HEK293 (cell line): Measurements from ENCODE around the gene CCDC40.

Source experiments
- CTCF ChIA-PET: fragments of 350-600 bp; formaldehyde crosslinking; extraction: SDS; loops from one replicate; lab custom pipeline; 2021; ENCODE audit warnings: antibody characterized with exemption; lab: Yijun Ruan, JAX
- POLR2A ChIA-PET: fragments of 300-600 bp; formaldehyde crosslinking; extraction: SDS; loops from one replicate; lab custom pipeline; 2020; ENCODE audit warnings: antibody characterized with exemption, inconsistent platforms; lab: Yijun Ruan, JAX
- H3K27ac ChIP-seq: fragments of 200-500 bp; sonication (Bioruptor generic); 2 replicates; pipeline ENCODE4 v1.5.1; 2014; ENCODE audit warnings: low read depth, low read length, control low read depth, inconsistent platforms; ENCODE audit errors: extremely low read depth
- H3K36me3 ChIP-seq, 2 experiments: fragments of 200-500 bp in 1 of 2; sonication (Bioruptor generic) in 1 of 2; 1 replicate in 1 of 2; 2 replicates in 1 of 2; pipeline ENCODE4 v1.5.1; 2014 to 2017; ENCODE audit warnings: inconsistent platforms in 2 of 2, low read length in 2 of 2; ENCODE audit not compliant: control insufficient read depth in 2 of 2, insufficient read depth in 1 of 2
- H3K4me1 ChIP-seq: fragments of 200-500 bp; sonication (Bioruptor generic); 2 replicates; pipeline ENCODE4 v1.5.1; 2014; ENCODE audit warnings: mild to moderate bottlenecking, low read length, inconsistent platforms; ENCODE audit not compliant: control insufficient read depth, insufficient read depth
- H3K4me3 ChIP-seq: 2 replicates; pipeline ENCODE4 v1.5.1; 2011; ENCODE audit warnings: low read depth, mild to moderate bottlenecking, control low read depth, low read length, moderate library complexity
- H3K9me3 ChIP-seq: fragments of 200-500 bp; sonication (Bioruptor generic); 2 replicates; pipeline ENCODE4 v1.5.1; 2014; ENCODE audit warnings: low read depth, low read length, inconsistent platforms; ENCODE audit not compliant: control insufficient read depth, insufficient read depth
- FEZF1 ChIP-seq: fragments of 450-650 bp; formaldehyde crosslinking; IDR thresholded peaks from 2 replicates; pipeline ENCODE4 v1.5.1; 2016; ENCODE audit warnings: missing biosample characterization, missing genetic modification characterization
- KLF9 ChIP-seq: fragments of 450-650 bp; formaldehyde crosslinking; IDR thresholded peaks from 2 replicates; pipeline ENCODE4 v1.5.1; 2016; ENCODE audit warnings: missing biosample characterization, missing genetic modification characterization, low read depth
- WT1 ChIP-seq: fragments of 450-650 bp; formaldehyde crosslinking; IDR thresholded peaks from 2 replicates; pipeline ENCODE4 v1.5.1; 2016; ENCODE audit warnings: missing biosample characterization, missing genetic modification characterization
- ZBTB21 ChIP-seq: fragments of 450-650 bp; formaldehyde crosslinking; IDR thresholded peaks from 2 replicates; pipeline ENCODE4 v1.5.1; 2017; ENCODE audit warnings: missing biosample characterization, missing genetic modification characterization
- ZNF175 ChIP-seq: fragments of 450-650 bp; formaldehyde crosslinking; IDR thresholded peaks from 2 replicates; pipeline ENCODE4 v1.5.1; 2016; ENCODE audit warnings: missing biosample characterization, missing genetic modification characterization
- ZNF184 ChIP-seq: fragments of 450-650 bp; IDR thresholded peaks from 2 replicates; pipeline ENCODE4 v1.5.1; 2018; ENCODE audit warnings: missing biosample characterization, mild to moderate bottlenecking, missing genetic modification characterization
- ZNF24 ChIP-seq: fragments of 450-650 bp; formaldehyde crosslinking; IDR thresholded peaks from 2 replicates; pipeline ENCODE4 v1.5.1; 2016; ENCODE audit warnings: missing biosample characterization, missing genetic modification characterization
- ZNF48 ChIP-seq: fragments of 450-650 bp; formaldehyde crosslinking; IDR thresholded peaks from 2 replicates; pipeline ENCODE4 v1.5.1; 2016; ENCODE audit warnings: missing biosample characterization, missing genetic modification characterization
- ZNF544 ChIP-seq: fragments of 450-650 bp; formaldehyde crosslinking; IDR thresholded peaks from 2 replicates; pipeline ENCODE4 v1.5.0; 2017; ENCODE audit warnings: missing biosample characterization, missing genetic modification characterization
- ZNF596 ChIP-seq: fragments of 450-650 bp; IDR thresholded peaks from 2 replicates; pipeline ENCODE4 v1.5.0; 2018; ENCODE audit warnings: missing biosample characterization, mild to moderate bottlenecking, missing genetic modification characterization, moderate library complexity
- ZNF610 ChIP-seq: fragments of 450-650 bp; formaldehyde crosslinking; IDR thresholded peaks from 2 replicates; pipeline ENCODE4 v1.5.1; 2016; ENCODE audit warnings: missing biosample characterization, missing genetic modification characterization, borderline replicate concordance
- ZNF660 ChIP-seq: fragments of 450-650 bp; IDR thresholded peaks from 2 replicates; pipeline ENCODE4 v1.5.1; 2018; ENCODE audit warnings: missing biosample characterization, mild to moderate bottlenecking, missing genetic modification characterization
- ZNF670 ChIP-seq: fragments of 450-650 bp; formaldehyde crosslinking; IDR thresholded peaks from 2 replicates; pipeline ENCODE4 v1.5.1; 2016; ENCODE audit warnings: missing biosample characterization, missing genetic modification characterization, low read depth
- TF ChIP-seq, protein P1 (sequence below): fragments of 450-650 bp; formaldehyde crosslinking; conservative IDR thresholded peaks from 2 replicates; pipeline ENCODE4 v1.5.1; 2016; ENCODE audit warnings: low read depth, missing biosample characterization, missing genetic modification characterization
- TF ChIP-seq, protein P2 (sequence below): fragments of 450-650 bp; formaldehyde crosslinking; IDR thresholded peaks from 2 replicates; pipeline ENCODE4 v1.5.1; 2016; ENCODE audit warnings: missing biosample characterization, missing genetic modification characterization
- TF ChIP-seq, protein P3 (sequence below): fragments of 450-650 bp; formaldehyde crosslinking; IDR thresholded peaks from 2 replicates; pipeline ENCODE4 v1.5.1; 2016; ENCODE audit warnings: missing biosample characterization, missing genetic modification characterization
- TF ChIP-seq, protein P4 (sequence below): fragments of 450-650 bp; formaldehyde crosslinking; IDR thresholded peaks from 2 replicates; pipeline ENCODE4 v1.5.1; 2016; ENCODE audit warnings: missing biosample characterization, missing genetic modification characterization
- TF ChIP-seq, protein P5 (sequence below): fragments of 450-650 bp; formaldehyde crosslinking; IDR thresholded peaks from 2 replicates; pipeline ENCODE4 v1.5.1; 2016; ENCODE audit warnings: missing biosample characterization, missing genetic modification characterization

Gene CCDC40

DNA sequence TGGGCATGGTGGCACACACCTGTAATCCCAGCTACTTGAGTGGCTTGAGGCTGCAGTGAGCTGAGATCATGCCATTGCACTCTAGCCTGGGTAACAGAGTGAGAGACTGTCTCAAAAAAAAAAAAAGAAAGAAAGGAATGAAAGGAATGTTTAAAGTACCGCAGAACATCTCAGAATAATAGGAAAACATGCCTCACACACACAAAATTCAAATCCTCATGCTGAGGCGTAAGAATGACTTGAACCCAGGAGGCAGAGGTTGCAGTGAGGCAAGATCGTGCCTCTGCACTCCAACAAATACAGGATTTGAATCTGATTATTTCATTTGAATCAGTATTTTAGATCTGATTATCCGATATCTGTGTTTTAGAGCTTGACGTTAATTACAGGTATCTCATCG, 43.6 kb downstream of the CCDC40 start:
- Histone ChIP-seq H3K4me1 (no peaks in the 10 kb centered on the region), H3K4me3 (no peak overlapping the region), H3K9me3 (no peaks in the 10 kb centered on the region), H3K27ac (no peak overlapping the region), H3K36me3 (no peaks in the 10 kb centered on the region)
- ChIA-PET CTCF (interaction anchor here (0.6 to 4.8 kb wide), 6 partner anchors 21 to 303 kb away, joined by 3 to 51 read pairs (median 4); partner anchors contain the start of gene GAA), POLR2A (no interaction called here)
- no peak for TF ChIP-seq ZNF596 (tag by site-specific recombination)
- no peak for TF ChIP-seq ZNF175
- TF ChIP-seq, protein P1, sequence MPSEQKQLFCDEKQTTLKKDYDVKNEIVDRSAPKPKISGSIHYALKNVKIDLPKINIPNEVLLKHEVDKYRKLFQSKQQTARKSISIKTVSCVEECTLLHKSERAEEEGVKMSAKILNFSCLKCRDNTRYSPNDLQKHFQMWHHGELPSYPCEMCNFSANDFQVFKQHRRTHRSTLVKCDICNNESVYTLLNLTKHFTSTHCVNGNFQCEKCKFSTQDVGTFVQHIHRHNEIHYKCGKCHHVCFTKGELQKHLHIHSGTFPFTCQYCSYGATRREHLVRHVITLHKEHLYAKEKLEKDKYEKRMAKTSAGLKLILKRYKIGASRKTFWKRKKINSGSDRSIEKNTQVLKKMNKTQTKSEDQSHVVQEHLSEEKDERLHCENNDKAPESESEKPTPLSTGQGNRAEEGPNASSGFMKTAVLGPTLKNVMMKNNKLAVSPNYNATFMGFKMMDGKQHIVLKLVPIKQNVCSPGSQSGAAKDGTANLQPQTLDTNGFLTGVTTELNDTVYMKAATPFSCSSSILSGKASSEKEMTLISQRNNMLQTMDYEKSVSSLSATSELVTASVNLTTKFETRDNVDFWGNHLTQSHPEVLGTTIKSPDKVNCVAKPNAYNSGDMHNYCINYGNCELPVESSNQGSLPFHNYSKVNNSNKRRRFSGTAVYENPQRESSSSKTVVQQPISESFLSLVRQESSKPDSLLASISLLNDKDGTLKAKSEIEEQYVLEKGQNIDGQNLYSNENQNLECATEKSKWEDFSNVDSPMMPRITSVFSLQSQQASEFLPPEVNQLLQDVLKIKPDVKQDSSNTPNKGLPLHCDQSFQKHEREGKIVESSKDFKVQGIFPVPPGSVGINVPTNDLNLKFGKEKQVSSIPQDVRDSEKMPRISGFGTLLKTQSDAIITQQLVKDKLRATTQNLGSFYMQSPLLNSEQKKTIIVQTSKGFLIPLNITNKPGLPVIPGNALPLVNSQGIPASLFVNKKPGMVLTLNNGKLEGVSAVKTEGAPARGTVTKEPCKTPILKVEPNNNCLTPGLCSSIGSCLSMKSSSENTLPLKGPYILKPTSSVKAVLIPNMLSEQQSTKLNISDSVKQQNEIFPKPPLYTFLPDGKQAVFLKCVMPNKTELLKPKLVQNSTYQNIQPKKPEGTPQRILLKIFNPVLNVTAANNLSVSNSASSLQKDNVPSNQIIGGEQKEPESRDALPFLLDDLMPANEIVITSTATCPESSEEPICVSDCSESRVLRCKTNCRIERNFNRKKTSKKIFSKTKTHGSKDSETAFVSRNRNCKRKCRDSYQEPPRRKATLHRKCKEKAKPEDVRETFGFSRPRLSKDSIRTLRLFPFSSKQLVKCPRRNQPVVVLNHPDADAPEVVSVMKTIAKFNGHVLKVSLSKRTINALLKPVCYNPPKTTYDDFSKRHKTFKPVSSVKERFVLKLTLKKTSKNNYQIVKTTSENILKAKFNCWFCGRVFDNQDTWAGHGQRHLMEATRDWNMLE (tag by site-specific recombination): no peak
- TF ChIP-seq FEZF1 (tag by site-specific recombination): no peak
- TF ChIP-seq ZNF670 (tag by site-specific recombination): no peak
- no peak for TF ChIP-seq ZNF48 (tag by site-specific recombination)
- no peak for TF ChIP-seq ZNF184 (tag by site-specific recombination)
- TF ChIP-seq, protein P2, sequence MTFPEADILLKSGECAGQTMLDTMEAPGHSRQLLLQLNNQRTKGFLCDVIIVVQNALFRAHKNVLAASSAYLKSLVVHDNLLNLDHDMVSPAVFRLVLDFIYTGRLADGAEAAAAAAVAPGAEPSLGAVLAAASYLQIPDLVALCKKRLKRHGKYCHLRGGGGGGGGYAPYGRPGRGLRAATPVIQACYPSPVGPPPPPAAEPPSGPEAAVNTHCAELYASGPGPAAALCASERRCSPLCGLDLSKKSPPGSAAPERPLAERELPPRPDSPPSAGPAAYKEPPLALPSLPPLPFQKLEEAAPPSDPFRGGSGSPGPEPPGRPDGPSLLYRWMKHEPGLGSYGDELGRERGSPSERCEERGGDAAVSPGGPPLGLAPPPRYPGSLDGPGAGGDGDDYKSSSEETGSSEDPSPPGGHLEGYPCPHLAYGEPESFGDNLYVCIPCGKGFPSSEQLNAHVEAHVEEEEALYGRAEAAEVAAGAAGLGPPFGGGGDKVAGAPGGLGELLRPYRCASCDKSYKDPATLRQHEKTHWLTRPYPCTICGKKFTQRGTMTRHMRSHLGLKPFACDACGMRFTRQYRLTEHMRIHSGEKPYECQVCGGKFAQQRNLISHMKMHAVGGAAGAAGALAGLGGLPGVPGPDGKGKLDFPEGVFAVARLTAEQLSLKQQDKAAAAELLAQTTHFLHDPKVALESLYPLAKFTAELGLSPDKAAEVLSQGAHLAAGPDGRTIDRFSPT: no peak
- TF ChIP-seq WT1 (tag by site-specific recombination): no peak
- no peak for TF ChIP-seq ZNF610 (tag by site-specific recombination)
- TF ChIP-seq, protein P3, sequence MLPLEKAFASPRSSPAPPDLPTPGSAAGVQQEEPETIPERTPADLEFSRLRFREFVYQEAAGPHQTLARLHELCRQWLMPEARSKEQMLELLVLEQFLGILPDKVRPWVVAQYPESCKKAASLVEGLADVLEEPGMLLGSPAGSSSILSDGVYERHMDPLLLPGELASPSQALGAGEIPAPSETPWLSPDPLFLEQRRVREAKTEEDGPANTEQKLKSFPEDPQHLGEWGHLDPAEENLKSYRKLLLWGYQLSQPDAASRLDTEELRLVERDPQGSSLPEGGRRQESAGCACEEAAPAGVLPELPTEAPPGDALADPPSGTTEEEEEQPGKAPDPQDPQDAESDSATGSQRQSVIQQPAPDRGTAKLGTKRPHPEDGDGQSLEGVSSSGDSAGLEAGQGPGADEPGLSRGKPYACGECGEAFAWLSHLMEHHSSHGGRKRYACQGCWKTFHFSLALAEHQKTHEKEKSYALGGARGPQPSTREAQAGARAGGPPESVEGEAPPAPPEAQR (tag by site-specific recombination): no peak
- TF ChIP-seq ZBTB21 (tag by site-specific recombination): no peak
- no peak for TF ChIP-seq ZNF24 (tag by site-specific recombination)
- TF ChIP-seq, protein P4, sequence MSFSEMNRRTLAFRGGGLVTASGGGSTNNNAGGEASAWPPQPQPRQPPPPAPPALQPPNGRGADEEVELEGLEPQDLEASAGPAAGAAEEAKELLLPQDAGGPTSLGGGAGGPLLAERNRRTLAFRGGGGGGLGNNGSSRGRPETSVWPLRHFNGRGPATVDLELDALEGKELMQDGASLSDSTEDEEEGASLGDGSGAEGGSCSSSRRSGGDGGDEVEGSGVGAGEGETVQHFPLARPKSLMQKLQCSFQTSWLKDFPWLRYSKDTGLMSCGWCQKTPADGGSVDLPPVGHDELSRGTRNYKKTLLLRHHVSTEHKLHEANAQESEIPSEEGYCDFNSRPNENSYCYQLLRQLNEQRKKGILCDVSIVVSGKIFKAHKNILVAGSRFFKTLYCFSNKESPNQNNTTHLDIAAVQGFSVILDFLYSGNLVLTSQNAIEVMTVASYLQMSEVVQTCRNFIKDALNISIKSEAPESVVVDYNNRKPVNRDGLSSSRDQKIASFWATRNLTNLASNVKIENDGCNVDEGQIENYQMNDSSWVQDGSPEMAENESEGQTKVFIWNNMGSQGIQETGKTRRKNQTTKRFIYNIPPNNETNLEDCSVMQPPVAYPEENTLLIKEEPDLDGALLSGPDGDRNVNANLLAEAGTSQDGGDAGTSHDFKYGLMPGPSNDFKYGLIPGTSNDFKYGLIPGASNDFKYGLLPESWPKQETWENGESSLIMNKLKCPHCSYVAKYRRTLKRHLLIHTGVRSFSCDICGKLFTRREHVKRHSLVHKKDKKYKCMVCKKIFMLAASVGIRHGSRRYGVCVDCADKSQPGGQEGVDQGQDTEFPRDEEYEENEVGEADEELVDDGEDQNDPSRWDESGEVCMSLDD: no peak
- TF ChIP-seq, protein P5, sequence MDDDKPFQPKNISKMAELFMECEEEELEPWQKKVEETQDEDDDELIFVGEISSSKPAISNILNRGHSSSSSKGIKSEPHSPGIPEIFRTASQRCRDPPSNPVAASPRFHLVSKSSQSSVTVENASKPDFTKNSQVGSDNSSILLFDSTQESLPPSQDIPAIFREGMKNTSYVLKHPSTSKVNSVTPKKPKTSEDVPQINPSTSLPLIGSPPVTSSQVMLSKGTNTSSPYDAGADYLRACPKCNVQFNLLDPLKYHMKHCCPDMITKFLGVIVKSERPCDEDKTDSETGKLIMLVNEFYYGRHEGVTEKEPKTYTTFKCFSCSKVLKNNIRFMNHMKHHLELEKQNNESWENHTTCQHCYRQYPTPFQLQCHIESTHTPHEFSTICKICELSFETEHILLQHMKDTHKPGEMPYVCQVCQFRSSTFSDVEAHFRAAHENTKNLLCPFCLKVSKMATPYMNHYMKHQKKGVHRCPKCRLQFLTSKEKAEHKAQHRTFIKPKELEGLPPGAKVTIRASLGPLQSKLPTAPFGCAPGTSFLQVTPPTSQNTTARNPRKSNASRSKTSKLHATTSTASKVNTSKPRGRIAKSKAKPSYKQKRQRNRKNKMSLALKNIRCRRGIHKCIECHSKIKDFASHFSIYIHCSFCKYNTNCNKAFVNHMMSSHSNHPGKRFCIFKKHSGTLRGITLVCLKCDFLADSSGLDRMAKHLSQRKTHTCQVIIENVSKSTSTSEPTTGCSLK: no peak
- no peak for TF ChIP-seq KLF9 (tag by site-specific recombination)
- TF ChIP-seq ZNF660: no peak
- TF ChIP-seq ZNF544 (tag by site-specific recombination): no peak
